Measurements from ENCODE around the gene SETD5. TPM values are rescaled to one million over a fixed set of nuclear protein-coding genes. Genes with fewer than 3 reads are reported as not detected.

SETD5 gene
- total RNA-seq, 2 donors from 2014 or later = 102 to 131 TPM

DNA sequence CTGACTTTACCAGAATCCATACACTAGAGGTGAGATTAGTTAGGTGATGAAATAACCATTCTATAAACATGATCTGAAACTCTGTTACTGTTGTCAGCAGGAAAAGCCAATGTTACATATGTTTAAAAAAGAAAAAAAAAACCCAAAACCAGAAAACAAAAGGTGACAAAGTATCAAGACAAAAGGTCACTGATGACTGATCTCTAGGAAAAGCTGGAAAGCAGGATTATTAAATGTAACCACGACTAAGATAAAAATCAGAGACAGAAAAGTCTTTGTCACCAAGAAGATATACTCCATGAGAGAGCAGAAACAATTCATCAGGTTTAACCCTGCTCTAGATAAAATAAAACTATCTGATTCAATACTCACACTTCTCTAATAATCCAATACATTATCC, 5.4 kb upstream of the SETD5 start:
- no peaks in the 10 kb centered on the region for H3K27me3 ChIP-seq (replicated peaks; ENCODE audit: insufficient read depth)
- peaks cover 39% of the 10 kb centered on the region for H3K36me3 ChIP-seq
- DNase-seq (ENCODE audit: low spot score) (no peak), ATAC-seq (ENCODE audit: insufficient number of reproducible peaks, low FRiP score, low read depth) (no peak)
- no peak overlapping the region for H3K4me3 ChIP-seq
- H3K27ac ChIP-seq = no peak overlapping the region
- no peaks in the 10 kb centered on the region for H3K9me3 ChIP-seq
- H3K4me1 ChIP-seq (ENCODE audit: control insufficient read depth in 1 of 2, low read depth in 2 of 2) = peaks cover 11 to 28% of the 10 kb centered on the region in 2 donors
- TF ChIP-seq, protein P1, sequence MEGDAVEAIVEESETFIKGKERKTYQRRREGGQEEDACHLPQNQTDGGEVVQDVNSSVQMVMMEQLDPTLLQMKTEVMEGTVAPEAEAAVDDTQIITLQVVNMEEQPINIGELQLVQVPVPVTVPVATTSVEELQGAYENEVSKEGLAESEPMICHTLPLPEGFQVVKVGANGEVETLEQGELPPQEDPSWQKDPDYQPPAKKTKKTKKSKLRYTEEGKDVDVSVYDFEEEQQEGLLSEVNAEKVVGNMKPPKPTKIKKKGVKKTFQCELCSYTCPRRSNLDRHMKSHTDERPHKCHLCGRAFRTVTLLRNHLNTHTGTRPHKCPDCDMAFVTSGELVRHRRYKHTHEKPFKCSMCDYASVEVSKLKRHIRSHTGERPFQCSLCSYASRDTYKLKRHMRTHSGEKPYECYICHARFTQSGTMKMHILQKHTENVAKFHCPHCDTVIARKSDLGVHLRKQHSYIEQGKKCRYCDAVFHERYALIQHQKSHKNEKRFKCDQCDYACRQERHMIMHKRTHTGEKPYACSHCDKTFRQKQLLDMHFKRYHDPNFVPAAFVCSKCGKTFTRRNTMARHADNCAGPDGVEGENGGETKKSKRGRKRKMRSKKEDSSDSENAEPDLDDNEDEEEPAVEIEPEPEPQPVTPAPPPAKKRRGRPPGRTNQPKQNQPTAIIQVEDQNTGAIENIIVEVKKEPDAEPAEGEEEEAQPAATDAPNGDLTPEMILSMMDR (IDR thresholded peaks at IDR 0.05) = no peak

DNA sequence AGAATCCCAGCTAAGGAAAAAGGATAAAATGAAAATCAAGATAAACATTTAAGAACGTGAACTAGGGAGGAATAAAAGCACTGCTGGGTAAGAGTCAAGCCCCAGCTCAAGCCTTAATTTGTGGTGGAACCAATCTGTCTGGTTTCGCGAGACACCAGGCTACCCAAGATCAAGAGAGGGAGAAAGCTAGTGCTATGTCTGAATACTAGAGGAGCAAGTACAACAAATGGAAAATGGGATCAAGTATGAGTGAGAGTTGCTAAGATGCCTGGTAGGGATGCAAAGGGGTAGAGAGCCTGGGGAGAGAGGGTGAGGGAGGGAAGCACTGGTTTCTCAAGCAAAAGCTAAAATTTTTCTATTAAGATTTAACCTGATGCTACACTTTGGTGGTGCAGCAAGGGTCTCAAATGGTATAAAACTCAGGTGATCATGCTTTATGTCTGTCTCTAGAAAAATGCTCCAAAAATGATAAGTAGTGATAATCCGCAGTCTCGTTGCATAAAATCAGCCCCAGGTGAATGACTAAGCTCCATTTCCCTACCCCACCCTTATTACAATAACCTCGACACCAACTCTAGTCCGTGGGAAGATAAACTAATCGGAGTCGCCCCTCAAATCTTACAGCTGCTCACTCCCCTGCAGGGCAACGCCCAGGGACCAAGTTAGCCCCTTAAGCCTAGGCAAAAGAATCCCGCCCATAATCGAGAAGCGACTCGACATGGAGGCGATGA, 1.7 kb upstream of the SETD5 start:
- Histone ChIP-seq H3K4me1 (ENCODE audit: control insufficient read depth in 1 of 2, low read depth in 2 of 2) (peaks cover 24 to 41% of the 10 kb centered on the region in 2 donors), H3K27me3 (replicated peaks; ENCODE audit: insufficient read depth) (no peaks in the 10 kb centered on the region), H3K27ac (peak overlapping the region; percentile 85 to 99), H3K9me3 (no peaks in the 10 kb centered on the region), H3K4me3 (peak overlapping the region; percentile 82), H3K36me3 (peaks cover 14% of the 10 kb centered on the region)
- TF ChIP-seq, protein P1 (IDR thresholded peaks at IDR 0.05) = no peak
- no peak for DNase-seq (ENCODE audit: low spot score)
- ATAC-seq (ENCODE audit: insufficient number of reproducible peaks, low FRiP score, low read depth) = no peak

GRCh38 chr3:9396301-9396631, 1.1 kb upstream of the SETD5 start:
- H3K4me3 ChIP-seq = peak overlapping the region; percentile 82
- H3K9me3 ChIP-seq = no peaks in the 10 kb centered on the region
- H3K4me1 ChIP-seq (ENCODE audit: control insufficient read depth in 1 of 2, low read depth in 2 of 2) = peaks cover 29 to 47% of the 10 kb centered on the region in 2 donors
- TF ChIP-seq, protein P1 (IDR thresholded peaks at IDR 0.05) = no peak
- DNase-seq (ENCODE audit: low spot score) (peak; percentile 72), ATAC-seq (ENCODE audit: insufficient number of reproducible peaks, low FRiP score, low read depth) (peak; percentile 35)
- no peaks in the 10 kb centered on the region for H3K27me3 ChIP-seq (replicated peaks; ENCODE audit: insufficient read depth)
- peak overlapping the region; percentile 85 to 99 for H3K27ac ChIP-seq
- H3K36me3 ChIP-seq = peaks cover 8% of the 10 kb centered on the region

- H3K27ac ChIP-seq = peak overlapping the region; percentile 85 to 99
- peak; percentile 91 for DNase-seq (ENCODE audit: low spot score)
- TF ChIP-seq, protein P1 (IDR thresholded peaks at IDR 0.05) = no peak
- peak overlapping the region; percentile 82 for H3K4me3 ChIP-seq
- no peaks in the 10 kb centered on the region for H3K27me3 ChIP-seq (replicated peaks; ENCODE audit: insufficient read depth)
- peaks cover 4% of the 10 kb centered on the region for H3K36me3 ChIP-seq
- peaks cover 34 to 52% of the 10 kb centered on the region in 2 donors for H3K4me1 ChIP-seq (ENCODE audit: control insufficient read depth in 1 of 2, low read depth in 2 of 2)
- H3K9me3 ChIP-seq = no peaks in the 10 kb centered on the region
- peak; percentile 85 for ATAC-seq (ENCODE audit: insufficient number of reproducible peaks, low FRiP score, low read depth)
Measured at GRCh38 chr3:9396632-9397331, 633 bp upstream of the SETD5 start.

DNA sequence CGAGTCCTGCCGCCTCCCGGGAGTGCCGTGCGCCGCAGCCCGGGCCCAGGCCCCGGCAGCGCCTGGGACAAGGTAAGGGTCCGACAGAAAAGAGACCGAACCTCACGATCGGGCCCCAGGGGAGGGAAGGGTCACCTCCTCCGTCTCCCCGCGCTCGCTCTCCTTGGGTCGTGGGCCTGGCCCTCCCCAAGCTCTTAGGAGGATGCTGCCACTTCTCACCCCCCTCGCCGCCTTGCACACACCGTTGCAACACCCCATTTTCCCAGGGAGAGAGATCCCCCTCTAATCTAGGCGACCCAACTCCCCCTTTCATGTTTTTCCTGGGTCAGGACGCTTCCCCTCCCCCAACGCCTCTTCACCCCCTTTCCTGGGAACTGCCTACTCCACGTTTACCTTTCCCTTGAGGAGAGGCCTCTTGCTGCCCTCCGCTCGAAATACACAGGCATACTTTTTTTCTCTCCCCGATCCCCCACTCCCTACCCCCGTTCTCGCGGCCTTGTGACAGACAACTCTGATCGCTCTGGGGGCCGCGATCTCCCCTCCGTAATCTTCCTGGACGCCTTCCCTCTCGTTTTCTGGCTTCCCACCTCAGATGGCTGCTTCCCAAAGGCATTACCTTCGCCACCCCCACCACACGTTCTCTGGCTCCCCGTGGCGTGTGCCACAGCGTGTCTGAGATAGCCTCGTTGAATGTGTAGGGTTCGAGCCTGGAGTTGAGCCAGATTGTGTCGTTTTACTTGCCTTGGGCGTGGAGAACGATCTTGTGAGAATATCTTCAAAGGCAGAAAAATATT, 688 bp downstream of the SETD5 start:
- H3K4me1 ChIP-seq (ENCODE audit: control insufficient read depth in 1 of 2, low read depth in 2 of 2) = peaks cover 35 to 64% of the 10 kb centered on the region in 2 donors

More for the DNA sequence above, 688 bp downstream of the SETD5 start:
- no peaks in the 10 kb centered on the region for H3K27me3 ChIP-seq (replicated peaks; ENCODE audit: insufficient read depth)
- TF ChIP-seq, protein P1 (IDR thresholded peaks at IDR 0.05) = no peak
- DNase-seq (ENCODE audit: low spot score) = peak; percentile 13
- ATAC-seq (ENCODE audit: insufficient number of reproducible peaks, low FRiP score, low read depth) = no peak
- H3K27ac ChIP-seq = peak overlapping the region; percentile 98
- no peaks in the 10 kb centered on the region for H3K9me3 ChIP-seq
- peaks cover 4% of the 10 kb centered on the region for H3K36me3 ChIP-seq
- peak overlapping the region; percentile 82 for H3K4me3 ChIP-seq

All from thoracic aorta (tissue), 2 donors.